Stimulated activated CD4-positive, alpha-beta T cell treated with anti-CD3 and anti-CD28 coated beads, Interleukin-1b, Interleukin-23, amount 100 ng/mL, for 48 hours (primary cell): ENCODE data around the gene SRP9.
"Not testable (repeated sequence)": the region's sequence is repeated elsewhere in the genome, so short reads cannot be mapped to it uniquely, and the experiment has no call there.

Source experiments
- DNase-seq: peaks from one replicate; pipeline ENCODE4 v3.0.0-alpha.2; 2020

Gene SRP9

DNA sequence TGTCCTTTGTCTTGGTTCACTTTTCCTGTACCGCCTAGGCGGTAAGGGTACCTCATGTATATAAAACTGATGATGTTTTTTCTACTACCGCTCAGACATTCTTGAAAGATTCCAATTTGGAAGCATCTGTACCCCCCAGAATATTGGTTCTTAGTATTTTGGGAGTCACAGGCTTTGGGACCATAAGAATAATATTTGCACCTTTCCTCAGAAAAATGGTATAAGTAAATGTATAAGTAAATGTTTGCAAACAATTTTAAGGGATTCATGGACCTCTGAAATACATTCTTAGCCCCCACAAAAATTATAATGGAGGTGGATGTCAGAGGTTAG, 677 bp downstream of the SRP9 start:
- DNase-seq = no peak

- DNase-seq = not testable (repeated sequence)
Observed at GRCh38 chr1:225779165-225779564, 1.5 kb downstream of the SRP9 start.

GRCh38 chr1:225780134-225780533, 2.5 kb downstream of the SRP9 start:
- no peak for DNase-seq

DNA sequence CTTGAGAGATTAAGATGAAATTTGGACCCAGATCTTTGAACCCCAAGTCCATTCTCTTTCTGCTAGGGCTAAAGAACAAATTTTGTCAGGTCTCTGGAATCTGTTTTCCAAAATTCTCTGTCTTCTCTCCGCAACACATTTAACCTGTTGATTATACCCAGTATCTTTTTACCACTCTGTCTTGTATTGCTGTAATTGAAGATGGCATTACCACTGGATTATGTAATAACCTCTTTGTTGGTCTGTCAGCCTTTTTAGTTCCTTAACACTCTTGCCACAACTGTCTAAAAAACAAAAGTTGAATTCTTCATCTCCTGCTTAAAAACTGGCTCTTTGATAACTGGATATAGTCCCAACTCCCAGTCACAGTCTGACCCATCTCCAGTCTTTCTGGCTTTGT, 3.0 kb downstream of the SRP9 start:
- no peak for DNase-seq

- not testable (repeated sequence) for DNase-seq
Observed at GRCh38 chr1:225789142-225789541, 11.5 kb downstream of the SRP9 start.

GRCh38 chr1:225794954-225795353, 17.3 kb downstream of the SRP9 start:
- DNase-seq = no peak

DNA sequence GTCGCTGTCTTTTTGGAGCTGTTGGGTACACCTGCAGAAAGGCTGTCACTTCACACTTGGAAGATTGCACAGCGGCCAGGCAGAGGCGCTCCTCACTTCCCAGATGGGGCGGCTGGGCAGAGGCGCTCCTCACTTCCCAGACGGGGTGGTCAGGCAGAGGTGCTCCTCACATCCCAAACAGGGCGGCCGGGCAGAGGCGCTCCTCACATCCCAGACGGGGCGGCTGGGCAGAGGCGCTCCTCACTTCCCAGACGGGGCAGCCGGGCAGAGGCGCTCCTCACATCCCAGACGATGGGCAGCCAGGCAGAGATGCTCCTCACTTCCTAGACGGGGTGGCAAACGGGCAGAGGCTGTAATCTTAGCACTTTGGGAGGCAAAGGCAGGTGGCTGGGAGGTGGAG, 18.5 kb downstream of the SRP9 start:
- DNase-seq = not testable (repeated sequence)

GRCh38 chr1:225801146-225801545, 23.5 kb downstream of the SRP9 start:
- not testable (repeated sequence) for DNase-seq

DNA sequence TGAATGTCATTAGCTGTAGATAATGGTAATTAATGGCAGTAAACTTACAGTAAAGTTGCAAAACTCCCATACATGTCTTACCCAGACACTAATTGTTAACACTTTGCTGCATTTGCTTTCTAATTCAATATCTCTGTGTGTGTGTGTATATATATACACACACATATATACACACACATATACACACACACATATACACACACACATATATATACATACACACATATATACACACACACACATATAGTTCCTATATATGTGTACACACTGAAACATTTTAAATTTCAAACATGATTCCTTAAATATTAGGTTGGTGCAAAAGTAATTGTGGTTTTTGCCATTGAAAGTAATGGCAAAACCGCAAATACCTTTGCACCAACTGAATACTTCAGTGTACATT, 28.6 kb downstream of the SRP9 start:
- DNase-seq = no peak

DNA sequence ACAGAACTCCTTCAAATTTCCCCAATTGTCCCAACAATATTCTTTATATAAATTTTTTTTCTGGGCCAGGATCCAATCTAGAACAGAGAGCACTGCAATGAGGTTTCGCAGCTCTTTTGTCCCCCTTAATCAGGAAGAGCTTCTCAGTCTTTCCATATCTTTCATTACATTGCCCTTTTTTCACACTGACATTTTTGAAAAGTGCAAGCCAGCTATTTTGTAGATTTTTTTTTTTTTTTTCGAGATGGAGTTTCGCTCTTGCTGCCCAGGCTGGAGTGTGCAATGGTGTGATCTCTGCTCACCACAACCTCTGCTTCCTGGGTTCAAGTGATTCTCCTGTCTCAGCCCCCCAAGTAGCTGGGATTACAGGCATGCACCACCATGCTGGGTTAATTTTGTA, 29.1 kb downstream of the SRP9 start:
- DNase-seq = not testable (repeated sequence)

DNA sequence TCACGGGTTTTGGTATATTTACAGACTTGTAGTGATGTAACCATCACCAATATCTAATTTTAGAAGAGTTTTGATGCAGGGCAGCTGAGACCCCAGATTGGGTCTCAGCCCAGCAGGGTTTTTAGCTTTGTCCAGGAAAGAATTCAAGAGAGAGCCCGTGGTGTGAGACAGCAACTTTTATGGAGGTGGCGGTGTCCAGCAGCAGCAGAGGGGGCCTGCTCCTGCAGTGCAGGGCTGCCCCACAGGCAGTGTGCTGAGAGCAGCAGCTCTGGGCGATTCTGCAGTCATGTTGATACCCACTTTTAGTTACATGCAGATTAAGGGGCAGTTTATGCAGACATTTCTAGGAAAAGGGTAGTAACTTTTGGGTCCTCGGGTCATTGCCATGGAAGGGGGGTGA, 30.5 kb downstream of the SRP9 start:
- DNase-seq = no peak

DNA sequence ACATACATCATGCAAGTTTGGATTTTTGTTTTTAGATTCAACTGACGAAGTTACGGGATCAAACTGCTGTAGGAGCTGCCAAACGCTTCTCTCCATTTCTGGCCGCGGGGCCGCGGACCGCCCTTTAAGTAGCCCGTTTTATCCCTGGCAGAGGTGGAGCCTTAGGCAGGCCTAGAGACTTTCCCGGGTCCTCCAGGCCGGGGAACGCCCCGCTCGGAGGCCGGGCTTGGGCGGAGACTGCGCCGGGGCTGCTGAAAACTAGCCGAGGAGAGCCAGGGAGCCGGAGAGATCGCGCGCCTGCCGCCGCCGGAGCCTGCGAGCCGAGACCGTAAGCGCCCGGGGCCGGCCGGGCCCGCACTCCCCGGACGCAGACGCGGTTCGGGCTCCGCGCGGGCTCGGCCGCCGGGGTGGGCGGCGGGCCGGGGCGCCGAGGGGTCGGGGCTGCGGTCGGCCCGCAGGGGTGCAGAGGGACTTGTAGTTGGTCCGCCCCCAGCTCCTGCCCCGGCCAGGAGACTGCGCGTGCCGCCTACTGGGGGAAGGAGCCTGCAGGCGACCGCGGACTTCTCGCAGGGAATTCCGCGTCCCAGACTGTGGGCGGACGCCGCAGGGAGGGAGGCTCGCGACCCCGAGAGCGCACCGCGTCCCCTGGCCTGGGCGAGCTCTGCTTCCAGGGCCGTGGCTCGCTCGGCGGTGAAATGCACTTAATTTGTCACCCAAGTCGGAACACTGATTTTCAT, 32.4 kb downstream of the SRP9 start, which contains the start of gene EPHX1:
Gene EPHX1, plus strand, starts transcription at position 283 of the 737 bp plus-strand sequence. CDS start 18,606 bp downstream, outside the sequence.
- peak; percentile 68 for DNase-seq

GRCh38 chr1:225810579-225811538, 33.2 kb downstream of the SRP9 start:
- not testable (repeated sequence) for DNase-seq

DNA sequence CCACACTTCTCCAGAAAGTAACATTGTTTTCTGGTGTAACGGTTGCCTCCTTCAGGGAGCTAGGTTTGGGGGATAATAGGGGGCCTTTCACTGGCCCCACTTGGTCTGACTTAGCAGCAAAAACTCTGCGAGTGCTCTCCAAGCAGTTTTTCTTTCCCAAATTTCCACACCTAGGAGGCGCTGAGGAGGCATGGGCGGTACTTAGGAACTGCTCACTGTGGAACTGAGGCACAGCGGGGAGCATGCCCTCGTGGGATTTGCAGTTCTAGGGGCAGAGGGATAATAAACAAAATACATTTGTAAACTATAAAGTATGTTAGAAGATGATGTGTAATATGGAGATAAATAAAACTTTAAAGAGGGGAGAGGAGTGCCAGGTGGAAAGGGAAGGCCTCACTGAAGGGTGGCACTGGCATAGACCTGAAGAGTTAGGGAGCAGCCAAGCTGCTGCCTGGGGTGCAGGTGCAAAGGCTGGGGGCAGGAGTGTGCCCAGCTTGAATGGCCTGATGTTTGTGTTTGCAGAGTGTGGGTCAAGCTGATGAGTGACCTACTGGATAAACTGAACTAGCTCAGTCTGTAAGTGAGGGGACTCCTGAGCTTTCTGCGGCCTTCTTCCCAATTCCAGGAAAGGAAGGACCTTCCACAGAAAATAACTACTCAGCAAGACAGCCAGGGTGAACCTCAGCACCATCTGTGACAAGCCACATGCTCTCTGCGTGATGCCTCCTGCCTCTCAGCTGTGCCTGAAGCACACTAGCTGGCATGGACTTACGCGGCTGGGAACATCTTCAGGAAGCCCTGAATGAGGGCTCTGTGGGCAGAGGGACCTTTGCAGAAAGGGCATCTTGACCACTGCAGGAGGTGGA, 34.2 kb downstream of the SRP9 start:
- no peak for DNase-seq

DNA sequence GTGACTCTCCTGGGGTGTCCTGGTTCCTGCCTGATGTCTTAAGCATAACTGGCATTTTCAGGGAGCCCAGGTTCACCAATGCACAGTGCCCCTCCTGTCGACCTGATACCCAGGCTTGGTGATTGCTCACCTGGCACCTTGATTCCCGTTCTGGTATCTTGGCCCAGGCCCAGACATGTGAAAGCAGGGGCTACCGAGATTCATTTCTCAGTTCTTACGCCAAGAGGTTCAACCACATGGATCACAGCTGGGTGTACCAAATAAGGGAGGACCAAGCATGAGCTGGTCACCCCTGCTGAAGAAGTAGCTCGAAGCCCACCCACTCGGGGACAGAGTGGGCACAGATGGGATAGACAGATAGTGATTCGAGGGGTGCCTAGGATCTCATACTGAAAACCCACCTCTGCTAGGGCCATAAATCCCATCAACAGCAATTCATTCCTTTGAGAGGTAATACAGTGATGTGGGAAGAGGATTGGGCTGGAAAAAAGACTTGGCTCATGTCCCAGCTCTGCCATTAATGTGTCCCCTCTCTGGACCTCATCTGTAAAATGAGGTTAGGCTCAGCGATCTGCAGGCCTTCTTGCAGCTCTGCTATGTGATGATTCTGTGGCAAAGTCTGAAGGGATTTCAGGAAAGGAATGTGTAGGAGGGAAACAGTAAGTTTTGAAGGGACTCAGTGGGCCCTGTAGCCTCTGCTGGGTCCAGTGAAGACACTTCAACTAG, 35.0 kb downstream of the SRP9 start:
- no peak for DNase-seq

DNA sequence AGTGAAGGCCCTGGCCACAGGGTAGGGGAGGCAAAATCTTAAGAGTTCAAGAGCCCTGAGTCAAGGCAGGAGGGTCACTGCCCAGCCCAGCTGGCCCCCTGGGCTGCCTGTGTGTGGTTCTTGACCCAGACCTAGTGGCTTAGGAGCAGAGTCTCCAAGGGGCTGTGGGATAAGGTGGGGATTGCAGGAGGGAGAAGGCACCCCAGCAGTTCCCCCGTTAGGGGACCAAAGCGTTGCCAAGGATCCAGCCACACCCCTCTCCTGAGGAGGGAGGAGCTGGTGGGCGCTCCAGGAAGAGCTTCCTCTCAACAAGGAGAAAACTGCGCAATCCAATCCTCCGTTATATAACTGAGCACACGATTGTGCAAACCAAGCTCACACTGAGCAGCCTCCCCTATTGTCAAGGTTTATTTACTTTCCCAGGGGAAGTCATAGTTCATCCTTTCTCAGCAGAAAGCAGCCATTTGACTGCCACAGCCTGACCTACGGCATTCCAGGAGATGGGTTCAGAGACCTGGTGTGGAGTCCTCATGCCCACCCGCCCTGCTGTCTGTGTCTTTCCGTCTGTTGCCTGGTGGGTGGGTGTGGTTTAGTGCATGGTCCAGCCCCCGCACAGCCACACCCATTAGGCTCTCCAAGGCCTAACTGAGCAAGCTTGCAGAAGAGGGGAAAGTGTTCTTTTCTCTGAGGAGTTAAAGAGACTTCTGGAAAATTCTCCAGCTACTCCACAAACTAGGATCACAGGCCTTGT, 35.8 kb downstream of the SRP9 start:
- DNase-seq = no peak

DNA sequence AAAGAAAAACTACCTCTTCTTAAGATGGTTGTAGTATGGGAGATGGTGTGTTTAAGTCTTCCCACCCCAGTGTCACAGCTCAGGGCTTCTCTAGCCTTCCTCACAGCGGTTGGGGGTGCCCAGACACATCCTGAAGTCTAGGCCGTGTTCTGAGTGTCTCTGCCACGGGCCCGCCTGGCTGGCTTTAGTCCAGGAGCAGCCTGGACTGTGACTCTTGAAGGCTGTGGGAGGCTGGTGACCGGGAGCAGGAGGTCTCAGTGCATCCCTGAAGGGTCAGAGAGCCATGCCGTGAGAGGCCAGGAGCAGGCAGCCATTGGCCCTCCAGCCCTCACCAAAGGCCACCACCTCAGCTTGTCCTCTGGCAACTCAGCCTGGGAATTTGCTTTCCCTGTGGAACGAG, 36.8 kb downstream of the SRP9 start:
- DNase-seq = no peak

DNA sequence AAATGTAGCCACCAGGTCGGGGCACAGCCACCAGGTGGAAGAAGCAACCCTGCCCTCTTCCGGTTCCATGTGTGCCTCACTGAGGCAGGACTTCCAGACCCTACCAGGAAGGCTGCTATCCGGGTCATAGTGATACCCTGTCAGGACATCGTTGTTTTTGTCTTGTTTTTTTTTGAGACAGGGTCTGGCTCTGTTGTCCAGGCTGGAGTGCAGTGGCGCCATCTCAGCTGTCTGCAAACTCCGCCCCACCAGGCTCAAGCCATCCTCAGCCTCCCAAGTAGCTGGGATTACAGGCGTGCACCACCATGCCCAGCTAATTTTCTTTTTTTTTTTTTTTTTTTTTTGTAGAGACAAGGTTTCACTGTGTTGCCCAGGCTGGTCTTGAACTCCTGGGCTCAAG, 37.5 kb downstream of the SRP9 start:
- not testable (repeated sequence) for DNase-seq

- DNase-seq = no peak
Observed at GRCh38 chr1:225815526-225816178, 38.0 kb downstream of the SRP9 start.

DNA sequence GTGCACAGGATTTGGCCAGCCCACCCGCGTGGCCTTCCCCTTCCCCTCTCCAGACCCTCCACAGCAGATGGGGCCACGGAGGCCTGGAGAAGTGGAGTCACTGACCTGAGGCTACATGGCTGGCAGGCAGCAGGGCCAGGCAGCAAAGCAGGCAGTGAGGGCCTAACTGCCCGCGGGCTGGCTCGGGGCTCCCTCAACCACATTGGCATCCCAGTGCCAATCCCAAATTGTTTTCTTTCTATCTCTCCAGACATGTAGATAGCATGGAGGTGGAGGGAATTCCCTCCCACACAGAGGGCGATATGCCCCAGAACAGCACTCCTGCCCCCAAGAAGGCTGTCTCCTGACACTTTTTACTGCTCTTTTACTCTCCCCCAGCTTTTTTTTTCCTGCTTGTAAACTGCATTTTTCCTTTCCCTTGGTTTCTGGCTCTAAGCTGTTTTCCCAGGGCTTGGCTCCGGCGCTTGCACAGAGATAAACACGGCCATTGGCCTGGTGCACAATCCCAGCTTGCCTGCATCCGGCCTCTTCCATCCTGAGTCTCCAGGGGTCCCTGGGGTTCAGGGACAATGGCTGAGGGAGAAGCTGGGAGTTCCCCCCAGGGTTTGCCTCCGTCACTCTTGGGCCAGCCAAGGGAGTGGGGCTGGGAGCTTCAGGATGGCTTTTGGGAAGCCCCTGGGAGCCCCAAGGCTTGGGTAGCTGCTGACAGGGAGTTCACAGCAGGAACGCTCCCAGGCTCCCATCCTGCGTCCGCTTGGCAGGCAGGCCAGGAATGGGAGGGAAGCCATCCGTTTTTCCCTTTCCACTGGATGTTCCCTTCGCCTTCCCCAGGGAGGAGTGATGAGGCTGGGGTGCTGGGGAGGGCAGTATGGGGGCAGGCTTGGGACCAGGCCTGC, 39.3 kb downstream of the SRP9 start:
- DNase-seq = no peak
